ENCODE results near the gene DTWD1.

- no peak for TF ChIP-seq CTCF (CRISPR knock-in tag; IDR thresholded peaks at IDR 0.05)
- TF ChIP-seq POLR2A (IDR thresholded peaks at IDR 0.05; ENCODE audit: insufficient read depth in 1 of 2, low read depth in 2 of 2, low read length in 2 of 2): no peak
- TF ChIP-seq HCFC1 (IDR thresholded peaks at IDR 0.05; ENCODE audit: low read depth, low read length): no peak
- no peak for TF ChIP-seq NR3C1 (CRISPR knock-in tag; IDR thresholded peaks at IDR 0.05)
- TF ChIP-seq ZBTB33 (CRISPR knock-in tag; IDR thresholded peaks at IDR 0.05): no peak
- TF ChIP-seq DNMT3B (CRISPR knock-in tag; conservative IDR thresholded peaks at IDR 0.05): no peak
- TF ChIP-seq ZXDC (CRISPR knock-in tag; IDR thresholded peaks at IDR 0.05): no peak
- TF ChIP-seq SNAPC5 (CRISPR knock-in tag; IDR thresholded peaks at IDR 0.05; ENCODE audit: borderline replicate concordance): no peak
- TF ChIP-seq TEAD2 (CRISPR knock-in tag; IDR thresholded peaks at IDR 0.05): no peak
- TF ChIP-seq JUNB (CRISPR knock-in tag; IDR thresholded peaks at IDR 0.05; ENCODE audit: borderline replicate concordance): no peak
Measured at GRCh38 chr15:49664716-49665115, 43.9 kb downstream of the DTWD1 start.

Data from HepG2 (cell line).